HCT116 (cell line): Measurements from ENCODE around the gene RAPGEF1. TPM values are rescaled to one million over a fixed set of nuclear protein-coding genes. Genes with fewer than 3 reads are reported as not detected.

Source experiments
- ATAC-seq: fragments of 200-7000 bp; cut with Tn5 transposase; 2 replicates; pipeline ENCODE4 v1.9.1; 2020; ENCODE audit warnings: mild to moderate bottlenecking, moderate library complexity
- BruUV-seq: library from RNA; stranded (reverse); fragments of 400-500 nt; replicated peaks from 2 replicates; lab custom pipeline; 2021; lab: Mats Ljungman, UMichigan
- CTCF ChIA-PET: fragments of 300-600 bp; sonication (Branson Sonifier 250); formaldehyde crosslinking; loops from one replicate; lab custom pipeline; 2021; ENCODE audit warnings: antibody characterized with exemption; lab: Charles Lee
- POLR2A ChIA-PET: fragments of 300-600, 350-600 bp; sonication (Branson Sonifier 250); formaldehyde crosslinking; loops from one replicate; lab custom pipeline; 2021; ENCODE audit warnings: antibody characterized with exemption; lab: Charles Lee
- RAD21 ChIA-PET, 2 experiments: fragments of 300-600 bp; sonication (Branson Sonifier 250); formaldehyde crosslinking; loops; one replicate each; lab custom pipeline; 2023; ENCODE audit warnings: low total read pairs in 2 of 2; ENCODE audit not compliant: uncharacterized antibody in 2 of 2, unreplicated experiment in 2 of 2, low non-redundant PET in 1 of 2; lab: Charles Lee
- DNase-seq: peaks from one replicate; pipeline ENCODE4 v3.0.0-alpha.2; 2010; ENCODE audit warnings: low read depth, low spot score
- H2AFZ ChIP-seq: fragments of 200-600 bp; shearing (Covaris generic), sonication (generic); 2 replicates; pipeline ENCODE4 v1.6.1; 2017; ENCODE audit warnings: low read depth, mixed run types, mixed read lengths, antibody characterized with exemption, low read length; ENCODE audit not compliant: poor library complexity, severe bottlenecking
- H3K27ac ChIP-seq: 2 replicates; pipeline ENCODE4 v1.5.1; 2012; ENCODE audit warnings: low read depth, low read length
- H3K27me3 ChIP-seq: fragments of 200-600 bp; sonication (generic); 2 replicates; pipeline ENCODE4 v1.6.1; 2016; ENCODE audit warnings: mixed run types, low read length, mixed read lengths; ENCODE audit not compliant: insufficient read depth
- H3K36me3 ChIP-seq, 2 experiments: fragments of 200-500 bp in 1 of 2; fragments of 200-600 bp in 1 of 2; sonication (Bioruptor generic) in 1 of 2; sonication (generic) in 1 of 2; 2 replicates each; pipeline versions ENCODE4 v1.5.1 to v1.6.1; 2014 to 2016; ENCODE audit warnings: low read length in 2 of 2, inconsistent platforms in 1 of 2, mixed read lengths in 1 of 2, mixed run types in 1 of 2; ENCODE audit not compliant: insufficient read depth in 2 of 2, control insufficient read depth in 1 of 2
- H3K4me1 ChIP-seq, 2 experiments: fragments of 200-600 bp in 1 of 2; sonication (generic) in 1 of 2; 2 replicates each; pipeline versions ENCODE4 v1.5.1 to v1.6.1; 2012 to 2017; ENCODE audit warnings: low read length in 2 of 2, inconsistent platforms in 1 of 2, mild to moderate bottlenecking in 1 of 2, mixed read lengths in 1 of 2, mixed run types in 1 of 2, moderate library complexity in 1 of 2; ENCODE audit not compliant: insufficient read depth in 2 of 2, control insufficient read depth in 1 of 2
- H3K4me2 ChIP-seq: fragments of 200-600 bp; sonication (generic); 2 replicates; pipeline ENCODE4 v1.6.1; 2017; ENCODE audit warnings: mixed run types, low read length, mixed read lengths
- H3K4me3 ChIP-seq, 2 experiments: fragments of 200-600 bp in 1 of 2; sonication (generic) in 1 of 2; replicated peaks in 1 of 2; 2 replicates each; pipeline ENCODE4 v1.5.1; 2011 to 2016; ENCODE audit warnings: low read length in 2 of 2, control low read depth in 1 of 2, low read depth in 1 of 2, mild to moderate bottlenecking in 1 of 2, mixed read lengths in 1 of 2, mixed run types in 1 of 2
- H3K79me2 ChIP-seq: fragments of 200-600 bp; sonication (generic); 2 replicates; pipeline ENCODE4 v1.6.1; 2017; ENCODE audit warnings: mild to moderate bottlenecking, mixed run types, low read length, moderate library complexity, mixed read lengths; ENCODE audit not compliant: insufficient read depth
- H3K9ac ChIP-seq: fragments of 200-600 bp; sonication (generic); 2 replicates; pipeline ENCODE4 v1.6.1; 2016; ENCODE audit warnings: low read length, mixed read lengths
- H3K9me2 ChIP-seq: fragments of 200-600 bp; sonication (generic), shearing (Covaris generic); 2 replicates; pipeline ENCODE4 v1.6.1; 2017; ENCODE audit warnings: mixed run types, mild to moderate bottlenecking, moderate library complexity; ENCODE audit not compliant: insufficient read depth
- H3K9me3 ChIP-seq, 2 experiments: fragments of 200-500 bp in 1 of 2; fragments of 200-600 bp in 1 of 2; sonication (Bioruptor generic) in 1 of 2; sonication (generic) in 1 of 2; 2 replicates each; pipeline ENCODE4 v1.6.1; 2014 to 2017; ENCODE audit warnings: low read length in 2 of 2, mixed read lengths in 2 of 2, inconsistent platforms in 1 of 2, low read depth in 1 of 2, mild to moderate bottlenecking in 1 of 2, mixed run types in 1 of 2, moderate library complexity in 1 of 2; ENCODE audit not compliant: control insufficient read depth in 1 of 2, insufficient read depth in 1 of 2
- H4K20me1 ChIP-seq: fragments of 200-600 bp; sonication (generic), shearing (Covaris generic); 2 replicates; pipeline ENCODE4 v1.6.1; 2017; ENCODE audit warnings: mixed run types, mild to moderate bottlenecking, moderate library complexity; ENCODE audit not compliant: insufficient read depth
- CBX3 ChIP-seq: IDR thresholded peaks from 2 replicates; pipeline ENCODE4 v1.6.1; 2012; ENCODE audit warnings: low read depth
- POLR2AphosphoS5 ChIP-seq: IDR thresholded peaks from 2 replicates; pipeline ENCODE4 v1.6.1; 2011; ENCODE audit warnings: mild to moderate bottlenecking, low read depth, low read length, moderate library complexity
- SIN3A ChIP-seq: IDR thresholded peaks from 2 replicates; pipeline ENCODE4 v1.6.1; 2012; ENCODE audit warnings: low read depth
- SP1 ChIP-seq: IDR thresholded peaks from 2 replicates; pipeline ENCODE4 v1.6.1; 2012; ENCODE audit warnings: low read depth
- YY1 ChIP-seq: IDR thresholded peaks from 2 replicates; pipeline ENCODE4 v1.6.1; 2011; ENCODE audit warnings: low read length, low read depth, moderate library complexity, mild to moderate bottlenecking; ENCODE audit not compliant: insufficient replicate concordance; ENCODE audit errors: extremely low read depth
- ZFX ChIP-seq: fragments of 450-650 bp; IDR thresholded peaks from 2 replicates; pipeline ENCODE4 v1.6.1; 2017
- ZNF274 ChIP-seq: fragments of 200-500 bp; sonication (Bioruptor generic); IDR thresholded peaks from 2 replicates; pipeline ENCODE4 v1.6.1; 2014; ENCODE audit warnings: mild to moderate bottlenecking, low read depth, low read length, inconsistent platforms
- intact Hi-C: fragments of 100-400 bp; cut with micrococcal nuclease; formaldehyde crosslinking; loops from 2 replicates; pipeline ENCODE4 v1.10.0; 2022
- total RNA-seq: library from RNA; stranded (reverse); gene quantifications from one replicate; pipeline ENCODE4 v1.2.1, GENCODE V29; 2021; ENCODE audit not compliant: unreplicated experiment
- TF ChIP-seq, protein P1 (sequence below): IDR thresholded peaks from 2 replicates; pipeline ENCODE4 v1.6.1; 2012
- TF ChIP-seq, protein P2 (sequence below), 3 experiments: fragments of 200-600 bp in 1 of 3; sonication (generic) in 1 of 3; IDR thresholded peaks in 2 of 3; conservative IDR thresholded peaks in 1 of 3; 2 replicates each; pipeline ENCODE4 v1.5.1; 2012 to 2017; ENCODE audit warnings: low read depth in 2 of 3, low read length in 2 of 3, antibody characterized with exemption in 1 of 3, borderline replicate concordance in 1 of 3, control low read depth in 1 of 3, mild to moderate bottlenecking in 1 of 3, mixed read lengths in 1 of 3, mixed run types in 1 of 3, moderate library complexity in 1 of 3; ENCODE audit not compliant: insufficient read depth in 1 of 3
- TF ChIP-seq, protein P3 (sequence below): IDR thresholded peaks from 2 replicates; pipeline ENCODE4 v1.6.1; 2012; ENCODE audit warnings: low read depth

The RAPGEF1 gene
- total RNA-seq, 1 experiment from 2014 or later: 43.0 TPM

DNA sequence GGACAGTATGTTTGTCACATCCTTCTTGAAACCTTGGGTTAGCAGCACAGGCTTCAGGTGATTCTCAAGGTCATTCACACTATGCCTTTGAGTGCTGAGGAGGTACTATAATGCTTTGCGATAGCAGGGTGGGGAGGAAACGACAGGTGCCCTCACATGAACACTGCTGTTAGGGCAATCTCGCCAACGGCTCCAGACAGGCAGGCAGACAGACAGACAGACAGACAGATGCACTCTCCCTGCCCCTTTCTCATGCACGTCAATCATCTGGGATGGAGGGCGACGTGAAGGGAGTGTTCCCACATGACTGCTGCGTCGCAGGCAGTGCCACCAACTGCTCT lies 82.9 kb downstream of the RAPGEF1 start:
- ATAC-seq (no peak), DNase-seq (no peak)
- BruUV-seq: no TSS peak
- Histone ChIP-seq H3K4me2 (no peak overlapping the region), H2AFZ (no peak overlapping the region), H3K4me3 (no peak overlapping the region), H3K9me3 (no peaks in the 10 kb centered on the region), H3K9ac (no peak overlapping the region), H3K9me2 (no peaks in the 10 kb centered on the region), H3K79me2 (no peaks in the 10 kb centered on the region), H3K27ac (no peak overlapping the region), H3K27me3 (no peaks in the 10 kb centered on the region), H3K36me3 (no peaks in the 10 kb centered on the region), H4K20me1 (no peaks in the 10 kb centered on the region), H3K4me1 (peaks cover 18 to 22% of the 10 kb centered on the region in 2 experiments)
- ChIA-PET RAD21 (no interaction called here), POLR2A (no interaction called here), CTCF (no interaction called here)
- intact Hi-C loops: no loop called here
- TF ChIP-seq SP1: no peak
- TF ChIP-seq, protein P1, sequence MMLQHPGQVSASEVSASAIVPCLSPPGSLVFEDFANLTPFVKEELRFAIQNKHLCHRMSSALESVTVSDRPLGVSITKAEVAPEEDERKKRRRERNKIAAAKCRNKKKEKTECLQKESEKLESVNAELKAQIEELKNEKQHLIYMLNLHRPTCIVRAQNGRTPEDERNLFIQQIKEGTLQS: no peak
- TF ChIP-seq, protein P2, sequence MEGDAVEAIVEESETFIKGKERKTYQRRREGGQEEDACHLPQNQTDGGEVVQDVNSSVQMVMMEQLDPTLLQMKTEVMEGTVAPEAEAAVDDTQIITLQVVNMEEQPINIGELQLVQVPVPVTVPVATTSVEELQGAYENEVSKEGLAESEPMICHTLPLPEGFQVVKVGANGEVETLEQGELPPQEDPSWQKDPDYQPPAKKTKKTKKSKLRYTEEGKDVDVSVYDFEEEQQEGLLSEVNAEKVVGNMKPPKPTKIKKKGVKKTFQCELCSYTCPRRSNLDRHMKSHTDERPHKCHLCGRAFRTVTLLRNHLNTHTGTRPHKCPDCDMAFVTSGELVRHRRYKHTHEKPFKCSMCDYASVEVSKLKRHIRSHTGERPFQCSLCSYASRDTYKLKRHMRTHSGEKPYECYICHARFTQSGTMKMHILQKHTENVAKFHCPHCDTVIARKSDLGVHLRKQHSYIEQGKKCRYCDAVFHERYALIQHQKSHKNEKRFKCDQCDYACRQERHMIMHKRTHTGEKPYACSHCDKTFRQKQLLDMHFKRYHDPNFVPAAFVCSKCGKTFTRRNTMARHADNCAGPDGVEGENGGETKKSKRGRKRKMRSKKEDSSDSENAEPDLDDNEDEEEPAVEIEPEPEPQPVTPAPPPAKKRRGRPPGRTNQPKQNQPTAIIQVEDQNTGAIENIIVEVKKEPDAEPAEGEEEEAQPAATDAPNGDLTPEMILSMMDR (IDR thresholded peaks at IDR 0.05 in 2 of 3, conservative IDR thresholded peaks at IDR 0.05 in 1 of 3; ENCODE audit: borderline replicate concordance in 1 of 3, insufficient read depth in 1 of 3, low read depth in 2 of 3, low read length in 2 of 3): no peak
- TF ChIP-seq POLR2AphosphoS5: no peak
- TF ChIP-seq SIN3A: no peak
- TF ChIP-seq, protein P3, sequence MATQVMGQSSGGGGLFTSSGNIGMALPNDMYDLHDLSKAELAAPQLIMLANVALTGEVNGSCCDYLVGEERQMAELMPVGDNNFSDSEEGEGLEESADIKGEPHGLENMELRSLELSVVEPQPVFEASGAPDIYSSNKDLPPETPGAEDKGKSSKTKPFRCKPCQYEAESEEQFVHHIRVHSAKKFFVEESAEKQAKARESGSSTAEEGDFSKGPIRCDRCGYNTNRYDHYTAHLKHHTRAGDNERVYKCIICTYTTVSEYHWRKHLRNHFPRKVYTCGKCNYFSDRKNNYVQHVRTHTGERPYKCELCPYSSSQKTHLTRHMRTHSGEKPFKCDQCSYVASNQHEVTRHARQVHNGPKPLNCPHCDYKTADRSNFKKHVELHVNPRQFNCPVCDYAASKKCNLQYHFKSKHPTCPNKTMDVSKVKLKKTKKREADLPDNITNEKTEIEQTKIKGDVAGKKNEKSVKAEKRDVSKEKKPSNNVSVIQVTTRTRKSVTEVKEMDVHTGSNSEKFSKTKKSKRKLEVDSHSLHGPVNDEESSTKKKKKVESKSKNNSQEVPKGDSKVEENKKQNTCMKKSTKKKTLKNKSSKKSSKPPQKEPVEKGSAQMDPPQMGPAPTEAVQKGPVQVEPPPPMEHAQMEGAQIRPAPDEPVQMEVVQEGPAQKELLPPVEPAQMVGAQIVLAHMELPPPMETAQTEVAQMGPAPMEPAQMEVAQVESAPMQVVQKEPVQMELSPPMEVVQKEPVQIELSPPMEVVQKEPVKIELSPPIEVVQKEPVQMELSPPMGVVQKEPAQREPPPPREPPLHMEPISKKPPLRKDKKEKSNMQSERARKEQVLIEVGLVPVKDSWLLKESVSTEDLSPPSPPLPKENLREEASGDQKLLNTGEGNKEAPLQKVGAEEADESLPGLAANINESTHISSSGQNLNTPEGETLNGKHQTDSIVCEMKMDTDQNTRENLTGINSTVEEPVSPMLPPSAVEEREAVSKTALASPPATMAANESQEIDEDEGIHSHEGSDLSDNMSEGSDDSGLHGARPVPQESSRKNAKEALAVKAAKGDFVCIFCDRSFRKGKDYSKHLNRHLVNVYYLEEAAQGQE: no peak
- no peak for TF ChIP-seq ZFX
- TF ChIP-seq ZNF274: no peak
- no peak for TF ChIP-seq YY1
- TF ChIP-seq CBX3: no peak
